A549 (cell line): ENCODE data around the gene PSMC6. TPM values are rescaled to one million over a fixed set of nuclear protein-coding genes. Genes with fewer than 3 reads are reported as not detected.

Experiments
- ATAC-seq, 2 experiments: fragments of 200-7000 bp in 1 of 2; fragments of >200 bp in 1 of 2; cut with Nextera tagmentation in 1 of 2; cut with Tn5 transposase in 1 of 2; 3 replicates each; pipeline versions ENCODE4 v1.8.0 to v1.9.1; 2018 to 2020; ENCODE audit warnings: mild to moderate bottlenecking in 1 of 2, moderate library complexity in 1 of 2
- CTCF ChIA-PET: fragments of 300-600 bp; sonication (Branson Sonifier 250); formaldehyde crosslinking; extraction: SDS; loops from one replicate; lab custom pipeline; 2021; ENCODE audit warnings: antibody characterized with exemption, inconsistent platforms; lab: Yijun Ruan, JAX
- POLR2A ChIA-PET: fragments of 350-600 bp; formaldehyde crosslinking; extraction: SDS; loops from one replicate; lab custom pipeline; 2021; ENCODE audit warnings: antibody characterized with exemption, inconsistent platforms; lab: Yijun Ruan, JAX
- DNase-seq, 2 experiments: peaks; one replicate each; pipeline versions ENCODE4 v3.0.0 to v3.0.0-alpha.2; 2011 to 2016; ENCODE audit warnings: low read depth in 1 of 2, low spot score in 1 of 2
- FAIRE-seq: peaks from 2 replicates; lab custom pipeline; 2011; peaks lifted over from hg19 to GRCh38; lab: Jason Lieb, UNC
- H3K27ac ChIP-seq, 2 experiments: fragments of >200 bp; sonication (Bioruptor Twin); formaldehyde crosslinking; 3 replicates each; pipeline ENCODE4 v1.5.1; 2016 to 2017
- H3K4me1 ChIP-seq: fragments of >200 bp; sonication (Bioruptor Twin); formaldehyde crosslinking; 3 replicates; pipeline ENCODE4 v1.6.1; 2016
- H3K4me2 ChIP-seq: fragments of >200 bp; sonication (Bioruptor Twin); formaldehyde crosslinking; 3 replicates; pipeline ENCODE4 v1.6.1; 2016
- H3K4me3 ChIP-seq: fragments of >200 bp; sonication (Bioruptor Twin); formaldehyde crosslinking; 3 replicates; pipeline ENCODE4 v1.5.1; 2016
- H3K9me3 ChIP-seq: fragments of >200 bp; sonication (Bioruptor Twin); formaldehyde crosslinking; 3 replicates; pipeline ENCODE4 v1.6.1; 2016
- CHD4 ChIP-seq: fragments of 200-600 bp; sonication (generic); IDR thresholded peaks from 2 replicates; pipeline ENCODE4 v1.6.1; 2016; ENCODE audit warnings: antibody characterized with exemption, mild to moderate bottlenecking, borderline replicate concordance
- EHF ChIP-seq: fragments of 250-450 bp; sonication (Bioruptor Pico); IDR thresholded peaks from 2 replicates; pipeline ENCODE4 v1.5.0; 2020; ENCODE audit warnings: mild to moderate bottlenecking
- EHMT2 ChIP-seq: fragments of 200-600 bp; sonication (generic); IDR thresholded peaks from 2 replicates; pipeline ENCODE4 v1.6.1; 2016; ENCODE audit warnings: antibody characterized with exemption, low read depth, mild to moderate bottlenecking, moderate library complexity
- EP300 ChIP-seq, 2 experiments: fragments of >200 bp; sonication (Bioruptor Twin); formaldehyde crosslinking; IDR thresholded peaks; 2 replicates in 1 of 2; 3 replicates in 1 of 2; pipeline ENCODE4 v1.6.1; 2016 to 2017
- FOXS1 ChIP-seq: fragments of 250-450 bp; sonication (Bioruptor Pico); IDR thresholded peaks from 2 replicates; pipeline ENCODE4 v1.5.0; 2020; ENCODE audit warnings: mild to moderate bottlenecking, moderate library complexity
- HMGXB4 ChIP-seq: fragments of 250-450 bp; sonication (Bioruptor Pico); IDR thresholded peaks from 2 replicates; pipeline ENCODE4 v1.5.0; 2021; ENCODE audit warnings: mild to moderate bottlenecking, moderate library complexity, borderline replicate concordance
- HOXA7 ChIP-seq: fragments of 250-450 bp; sonication (Bioruptor Pico); IDR thresholded peaks from 2 replicates; pipeline ENCODE4 v1.5.0; 2020; ENCODE audit warnings: mild to moderate bottlenecking, moderate library complexity
- JUNB ChIP-seq: fragments of >200 bp; sonication (Bioruptor Twin); formaldehyde crosslinking; IDR thresholded peaks from 2 replicates; pipeline ENCODE4 v1.6.1; 2016
- KDM5A ChIP-seq: fragments of 200-600 bp; sonication (generic); IDR thresholded peaks from 2 replicates; pipeline ENCODE4 v1.6.1; 2016; ENCODE audit warnings: antibody characterized with exemption, mild to moderate bottlenecking
- MAX ChIP-seq: IDR thresholded peaks from 2 replicates; pipeline ENCODE4 v1.6.1; 2012
- NFE2L2 ChIP-seq: fragments of 150-350 bp; conservative IDR thresholded peaks from 2 replicates; pipeline ENCODE4 v1.6.1; 2014; ENCODE audit warnings: low read length
- NR3C1 ChIP-seq: fragments of >200 bp; sonication (Bioruptor Twin); formaldehyde crosslinking; IDR thresholded peaks from 3 replicates; pipeline ENCODE4 v1.6.1; 2017
- PHF8 ChIP-seq: fragments of 200-600 bp; sonication (generic); IDR thresholded peaks from 2 replicates; pipeline ENCODE4 v1.6.1; 2016; ENCODE audit warnings: low read depth, mild to moderate bottlenecking, antibody characterized with exemption, moderate library complexity, borderline replicate concordance
- POLR2AphosphoS2 ChIP-seq: conservative IDR thresholded peaks from 2 replicates; pipeline ENCODE4 v1.6.1; 2012; ENCODE audit warnings: low read length, improper control_type of control experiment, inconsistent platforms
- RAD21 ChIP-seq, 2 experiments: fragments of >200 bp in 1 of 2; sonication (Bioruptor Twin) in 1 of 2; formaldehyde crosslinking in 1 of 2; IDR thresholded peaks in 1 of 2; conservative IDR thresholded peaks in 1 of 2; 2 replicates in 1 of 2; 3 replicates in 1 of 2; pipeline ENCODE4 v1.6.1; 2012 to 2018; ENCODE audit warnings: inconsistent platforms in 1 of 2
- RCOR1 ChIP-seq: fragments of 150-350 bp; IDR thresholded peaks from 2 replicates; pipeline ENCODE4 v1.6.1; 2014; ENCODE audit warnings: antibody characterized with exemption, low read length, low read depth
- RFX5 ChIP-seq: fragments of 450-650 bp; IDR thresholded peaks from 2 replicates; pipeline ENCODE4 v1.7.1; 2014; ENCODE audit warnings: antibody characterized with exemption, mild to moderate bottlenecking, moderate library complexity
- ZC3H11A ChIP-seq: fragments of 450-650 bp; IDR thresholded peaks from 2 replicates; pipeline ENCODE4 v1.6.1; 2014; ENCODE audit warnings: antibody characterized with exemption, mild to moderate bottlenecking
- ZNF302 ChIP-seq: fragments of 250-450 bp; sonication (Bioruptor Pico); IDR thresholded peaks from 2 replicates; pipeline ENCODE4 v1.9.0; 2021; ENCODE audit warnings: inconsistent platforms, mild to moderate bottlenecking, moderate library complexity
- ZSCAN20 ChIP-seq: fragments of 250-450 bp; sonication (Bioruptor Pico); IDR thresholded peaks from 2 replicates; pipeline ENCODE4 v1.8.0; 2022; ENCODE audit warnings: mild to moderate bottlenecking, moderate library complexity
- WGBS: methylation state at CpG from one replicate; pipeline ENCODE4 v1.1.6; 2017; ENCODE audit errors: missing lambda C conversion rate; 5-methylcytosine and 5-hydroxymethylcytosine counted together
- polyA plus RNA-seq, 4 experiments: library from polyadenylated mRNA; depleted of rRNA in 3 of 4; stranded (reverse); fragments of >200 nt; fragmentation: RNase III in 1 of 4; extraction: RNeasy Plus Mini Kit Qiagen cat#74134 plus additional on column Dnase treatment in 1 of 4; gene quantifications; 2 replicates in 3 of 4; 3 replicates in 1 of 4; pipeline ENCODE4 v1.2.3, GENCODE V29; 2011 to 2017
- TF ChIP-seq, protein P1 (sequence below): IDR thresholded peaks from 2 replicates; pipeline ENCODE4 v1.6.1; 2012
- TF ChIP-seq, protein P2 (sequence below): fragments of >200 bp; sonication (Bioruptor Twin); formaldehyde crosslinking; IDR thresholded peaks from 2 replicates; pipeline ENCODE4 v1.6.1; 2016

PSMC6 gene
- polyA plus RNA-seq, 2 of the 4 experiments (the other 2 are of a cell fraction) = 147 to 180 TPM

DNA sequence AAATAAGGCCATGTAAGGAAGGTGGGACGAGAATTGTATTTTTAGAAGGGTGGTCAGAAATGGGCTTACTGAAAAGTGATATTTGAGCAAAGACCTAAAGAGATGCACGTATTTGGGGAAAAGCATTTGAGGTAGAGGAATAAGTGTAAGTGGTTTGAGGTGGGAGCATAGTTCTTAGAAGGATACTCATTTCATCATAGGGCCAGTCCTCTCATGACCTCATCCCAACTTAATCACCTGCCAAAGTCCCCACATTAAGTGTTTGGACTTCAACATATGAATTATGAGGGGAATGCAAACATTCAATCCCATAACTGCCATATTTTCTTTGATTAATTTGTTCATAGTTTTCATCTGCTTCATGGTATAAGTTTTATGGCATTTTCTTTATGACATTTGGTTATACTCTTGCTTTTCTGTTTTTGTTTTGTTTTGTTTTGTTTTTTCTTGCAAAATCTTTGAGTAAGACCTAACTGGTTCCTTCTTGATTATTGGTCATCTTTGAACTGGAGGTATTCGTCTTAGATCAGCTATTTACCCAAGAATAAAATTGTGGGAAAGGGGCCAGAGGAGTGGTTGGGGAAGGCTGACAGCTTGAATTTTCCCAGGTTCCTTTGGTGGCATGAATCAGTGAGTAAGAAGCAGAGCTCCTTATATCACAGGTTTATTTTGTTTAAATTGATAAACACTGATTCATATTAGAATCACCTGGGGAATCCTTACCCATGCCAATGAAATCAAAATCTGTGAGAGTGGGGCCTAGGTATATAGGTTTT lies 60.2 kb downstream of the PSMC6 start:
- Histone ChIP-seq H3K4me1 (no peaks in the 10 kb centered on the region), H3K4me2 (no peak overlapping the region), H3K27ac (no peak overlapping the region), H3K4me3 (no peak overlapping the region), H3K9me3 (no peaks in the 10 kb centered on the region)
- POLR2A ChIA-PET = no interaction called here
- CTCF ChIA-PET = interaction anchor here (1.8 kb wide), 1 partner anchor 23 kb away, joined by 4 read pairs; no protein-coding TSS in a partner anchor
- FAIRE-seq (peak; percentile 36), DNase-seq (no peak), ATAC-seq (no peak)
- WGBS = 84% methylated on average over 3 of the region's 3 CpGs
- TF ChIP-seq ZNF302 (CRISPR knock-in tag) (no peak), EHF (CRISPR knock-in tag) (no peak), HOXA7 (CRISPR knock-in tag) (no peak), PHF8 (no peak), EP300 (IDR thresholded peaks at IDR 0.05) (no peak), EHMT2 (no peak), NR3C1 (no peak), ZC3H11A (no peak), KDM5A (no peak), ZSCAN20 (CRISPR knock-in tag) (no peak), HMGXB4 (CRISPR knock-in tag) (no peak), POLR2AphosphoS2 (no peak), RFX5 (no peak), FOXS1 (CRISPR knock-in tag) (no peak)
- TF ChIP-seq, protein P1, sequence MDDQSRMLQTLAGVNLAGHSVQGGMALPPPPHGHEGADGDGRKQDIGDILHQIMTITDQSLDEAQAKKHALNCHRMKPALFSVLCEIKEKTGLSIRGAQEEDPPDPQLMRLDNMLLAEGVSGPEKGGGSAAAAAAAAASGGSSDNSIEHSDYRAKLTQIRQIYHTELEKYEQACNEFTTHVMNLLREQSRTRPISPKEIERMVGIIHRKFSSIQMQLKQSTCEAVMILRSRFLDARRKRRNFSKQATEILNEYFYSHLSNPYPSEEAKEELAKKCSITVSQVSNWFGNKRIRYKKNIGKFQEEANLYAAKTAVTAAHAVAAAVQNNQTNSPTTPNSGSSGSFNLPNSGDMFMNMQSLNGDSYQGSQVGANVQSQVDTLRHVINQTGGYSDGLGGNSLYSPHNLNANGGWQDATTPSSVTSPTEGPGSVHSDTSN = no peak
- TF ChIP-seq, protein P2, sequence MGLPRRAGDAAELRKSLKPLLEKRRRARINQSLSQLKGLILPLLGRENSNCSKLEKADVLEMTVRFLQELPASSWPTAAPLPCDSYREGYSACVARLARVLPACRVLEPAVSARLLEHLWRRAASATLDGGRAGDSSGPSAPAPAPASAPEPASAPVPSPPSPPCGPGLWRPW = no peak

DNA sequence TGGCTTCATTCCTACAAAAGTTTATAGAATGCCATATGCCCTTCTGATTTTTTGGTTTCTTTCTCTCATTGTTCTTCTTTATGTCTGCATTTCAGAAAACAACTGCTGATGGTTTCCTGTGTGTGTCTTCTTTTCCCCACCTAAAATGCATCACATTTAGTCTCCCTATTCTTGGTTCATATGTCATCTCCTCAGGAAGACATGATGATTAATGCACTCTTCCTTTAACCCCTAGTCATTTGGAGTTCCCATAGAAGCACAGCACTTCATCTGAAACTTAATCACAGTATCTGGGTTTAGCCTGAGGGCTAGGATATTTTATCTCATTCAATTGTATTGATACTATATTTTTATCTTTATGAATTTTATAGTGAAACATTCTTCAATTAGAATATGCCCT lies 62.9 kb downstream of the PSMC6 start:
- no peak for FAIRE-seq
- no peak for ATAC-seq
- POLR2A ChIA-PET = interaction anchor here (0.6 kb wide), 1 partner anchor 180 kb away, joined by 3 read pairs; no protein-coding TSS in a partner anchor
- TF ChIP-seq MAX = no peak
- no peak for TF ChIP-seq RCOR1
- no peak for TF ChIP-seq ZC3H11A
- no peak for TF ChIP-seq ZNF302 (CRISPR knock-in tag)
- no peak for TF ChIP-seq POLR2AphosphoS2
- TF ChIP-seq NFE2L2 = no peak
- TF ChIP-seq JUNB = no peak
- TF ChIP-seq, all 56 proteins: peak for 0
- no peak overlapping the region for H3K4me3 ChIP-seq
- H3K4me1 ChIP-seq = no peaks in the 10 kb centered on the region
- DNase-seq = no peak
- H3K27ac ChIP-seq = no peak overlapping the region
- CTCF ChIA-PET = no interaction called here
- no peak overlapping the region for H3K4me2 ChIP-seq
- H3K9me3 ChIP-seq = no peaks in the 10 kb centered on the region

DNA sequence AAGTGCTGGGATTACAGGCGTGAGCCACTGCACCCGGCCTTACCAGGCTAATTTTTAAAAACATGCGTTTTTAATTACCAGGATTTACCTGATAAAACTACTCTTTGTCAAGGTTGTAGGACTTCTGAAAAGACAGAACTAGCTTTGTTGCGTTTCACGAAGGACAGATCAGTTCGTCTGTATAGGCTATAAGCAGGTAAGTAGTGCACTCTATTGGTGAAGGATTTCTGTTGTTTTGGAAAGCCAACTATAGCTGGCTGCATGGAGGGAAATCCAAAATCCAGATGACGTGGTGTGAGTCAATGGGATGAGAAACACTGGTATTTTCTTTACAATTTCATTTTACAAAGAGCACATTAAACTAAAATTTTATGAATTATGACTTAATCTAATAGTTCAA lies 69.8 kb downstream of the PSMC6 start:
- ATAC-seq (no peak), FAIRE-seq (no peak), DNase-seq (no peak)
- ChIA-PET POLR2A (no interaction called here), CTCF (interaction anchor here (0.6 to 1.4 kb wide), 2 partner anchors 35 to 50 kb away, joined by 3 to 5 read pairs; no protein-coding TSS in a partner anchor)
- no peak overlapping the region for H3K4me2 ChIP-seq
- H3K9me3 ChIP-seq = no peaks in the 10 kb centered on the region
- WGBS = 90% methylated on average over 7 of the region's 7 CpGs
- TF ChIP-seq CHD4 = no peak
- TF ChIP-seq RAD21 (conservative IDR thresholded peaks at IDR 0.05 in 1 of 2, IDR thresholded peaks at IDR 0.05 in 1 of 2) = 0 out of 5 replicates have a peak, but pooled peaks of 1 of the 2 experiments have one; percentile 12
- peaks cover 13% of the 10 kb centered on the region; the same call in 2 of the 3 replicates for H3K4me1 ChIP-seq
- no peak overlapping the region for H3K4me3 ChIP-seq
- no peak overlapping the region for H3K27ac ChIP-seq
